CD4-positive, alpha-beta T cell treated with Interleukin-15 for 4 hours (primary cell): ENCODE data around the gene ZNF143.
"Not testable (repeated sequence)": the region's sequence is repeated elsewhere in the genome, so short reads cannot be mapped to it uniquely, and the experiment has no call there.

ENCODE experiments used
- DNase-seq: peaks from one replicate; pipeline ENCODE4 v3.0.0-alpha.2; 2020; ENCODE audit warnings: low spot score

The ZNF143 gene

GRCh38 chr11:9549216-9549615 is 88.4 kb downstream of the ZNF143 start:
- DNase-seq, result not testable (repeated sequence)

DNA sequence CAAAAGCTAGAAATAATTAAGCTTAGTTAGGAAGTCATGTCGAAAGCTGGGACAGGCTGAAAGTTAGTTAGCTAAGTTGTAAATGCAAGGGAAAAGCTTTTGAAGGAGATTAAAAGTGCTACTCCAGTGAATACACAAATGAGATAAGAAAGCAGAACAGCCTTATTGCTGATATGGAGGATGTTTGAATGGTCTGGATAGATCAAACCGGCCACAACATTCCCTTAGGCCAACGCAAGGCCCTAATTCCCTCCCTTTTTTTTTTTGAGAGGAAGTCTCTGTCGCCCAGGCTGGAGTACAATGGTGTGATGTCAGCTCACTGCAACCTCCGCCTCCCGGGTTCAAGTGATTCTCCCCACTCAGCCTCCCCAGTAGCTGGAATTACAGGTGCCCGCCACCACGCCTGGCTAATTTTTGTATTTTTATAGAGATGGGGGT is 89.4 kb downstream of the ZNF143 start:
- no peak for DNase-seq

DNA sequence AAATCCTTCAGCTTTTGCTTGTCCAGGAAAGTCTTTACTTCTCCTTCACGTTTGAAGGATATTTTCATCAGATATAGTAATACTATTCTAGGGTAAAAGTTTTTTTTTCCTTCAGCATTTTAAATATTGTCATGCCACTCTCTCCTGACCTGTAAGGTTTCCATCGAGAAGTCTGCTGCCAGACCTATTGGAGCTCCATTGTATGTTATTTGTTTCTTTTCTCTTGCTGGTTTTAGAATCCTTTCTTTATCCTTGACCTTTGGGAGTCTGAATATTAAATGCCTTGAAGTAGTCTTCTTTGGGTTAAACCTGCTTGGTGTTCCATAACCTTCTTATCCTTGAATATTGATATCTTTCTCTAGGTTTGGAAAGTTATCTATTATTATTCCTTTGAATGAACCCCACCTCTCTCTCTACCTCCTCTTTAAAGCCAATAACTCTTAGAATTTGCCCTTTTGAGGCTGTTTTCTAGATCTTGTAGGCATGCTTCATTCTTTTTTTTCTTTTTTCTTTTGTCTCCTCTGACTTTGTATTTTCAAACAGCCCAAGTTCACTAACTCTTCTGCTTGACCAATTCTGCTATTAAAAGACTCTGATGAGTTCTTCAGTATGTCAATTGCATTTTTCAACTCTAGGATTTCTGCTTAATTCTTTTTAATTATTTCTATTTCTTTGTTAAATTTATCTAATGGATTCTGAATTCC is 100.6 kb downstream of the ZNF143 start:
- DNase-seq, result no peak

- DNase-seq, result no peak
Observed at GRCh38 chr11:9562716-9563115, 101.9 kb downstream of the ZNF143 start.

GRCh38 chr11:9563196-9563730 is 102.5 kb downstream of the ZNF143 start:
- DNase-seq, result no peak

GRCh38 chr11:9565822-9566560 is 105.2 kb downstream of the ZNF143 start:
- DNase-seq, result peak; percentile 86

- DNase-seq, result no peak
Observed at GRCh38 chr11:9566561-9567063, 105.8 kb downstream of the ZNF143 start.

GRCh38 chr11:9567401-9567800 is 106.6 kb downstream of the ZNF143 start:
- no peak for DNase-seq

- no peak for DNase-seq
Observed at GRCh38 chr11:9568161-9568853, 107.5 kb downstream of the ZNF143 start.

DNA sequence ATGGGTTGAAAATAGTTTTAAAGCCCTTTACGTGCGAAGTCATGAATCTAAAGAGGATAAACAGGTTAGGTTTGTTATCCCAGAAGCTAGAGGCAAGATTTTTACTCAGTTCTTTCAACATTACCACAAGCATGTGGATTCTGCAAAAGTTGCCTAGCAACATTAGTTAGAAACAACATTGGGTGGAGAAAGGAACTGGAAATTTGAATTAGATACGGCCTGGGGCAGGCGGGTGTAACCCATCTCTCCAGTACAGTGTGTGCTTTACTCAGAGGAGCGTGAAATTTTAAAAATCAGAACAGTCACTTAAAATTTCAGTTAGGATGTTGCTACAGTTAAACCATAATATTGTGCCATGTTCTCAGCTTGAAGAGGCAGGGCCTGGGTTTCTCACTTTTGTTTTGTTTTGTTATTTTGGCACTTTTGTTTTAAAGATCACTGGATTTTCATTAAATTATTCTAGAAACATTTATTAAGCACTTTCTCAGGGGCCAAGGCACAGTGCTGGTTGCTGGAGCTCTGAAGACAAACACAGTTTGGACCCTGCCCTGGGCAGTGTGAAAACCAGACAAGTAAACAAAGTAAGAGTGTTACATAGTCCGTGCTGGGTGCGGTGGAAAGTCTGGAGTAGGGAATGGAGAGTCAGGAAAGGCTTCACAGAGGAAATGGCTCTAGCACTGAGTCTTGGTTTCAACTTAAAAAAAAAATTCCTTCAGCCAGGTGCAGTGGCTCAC is 108.2 kb downstream of the ZNF143 start:
- DNase-seq, result peak; percentile 61

GRCh38 chr11:9569588-9570164 is 108.9 kb downstream of the ZNF143 start:
- no peak for DNase-seq

GRCh38 chr11:9570313-9571025 is 109.7 kb downstream of the ZNF143 start:
- DNase-seq, result no peak

- DNase-seq, result no peak
Observed at GRCh38 chr11:9571071-9571762, 110.4 kb downstream of the ZNF143 start.

DNA sequence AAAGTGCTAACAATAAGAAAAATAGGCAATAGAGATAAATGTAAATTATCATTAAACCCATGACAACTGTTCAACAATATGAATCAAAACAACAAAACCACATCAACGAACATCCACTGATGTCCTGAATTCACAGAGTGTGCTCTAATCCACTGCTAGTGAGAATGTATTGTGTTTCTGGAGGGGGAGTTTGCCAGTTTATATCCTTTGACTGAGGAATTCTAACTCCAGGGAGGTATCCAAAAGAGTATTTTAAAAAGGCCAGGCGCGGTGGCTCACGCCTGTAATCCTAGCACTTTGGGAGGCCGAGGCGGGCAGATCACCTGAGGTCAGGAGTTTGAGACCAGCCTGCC is 110.9 kb downstream of the ZNF143 start:
- DNase-seq, result no peak

DNA sequence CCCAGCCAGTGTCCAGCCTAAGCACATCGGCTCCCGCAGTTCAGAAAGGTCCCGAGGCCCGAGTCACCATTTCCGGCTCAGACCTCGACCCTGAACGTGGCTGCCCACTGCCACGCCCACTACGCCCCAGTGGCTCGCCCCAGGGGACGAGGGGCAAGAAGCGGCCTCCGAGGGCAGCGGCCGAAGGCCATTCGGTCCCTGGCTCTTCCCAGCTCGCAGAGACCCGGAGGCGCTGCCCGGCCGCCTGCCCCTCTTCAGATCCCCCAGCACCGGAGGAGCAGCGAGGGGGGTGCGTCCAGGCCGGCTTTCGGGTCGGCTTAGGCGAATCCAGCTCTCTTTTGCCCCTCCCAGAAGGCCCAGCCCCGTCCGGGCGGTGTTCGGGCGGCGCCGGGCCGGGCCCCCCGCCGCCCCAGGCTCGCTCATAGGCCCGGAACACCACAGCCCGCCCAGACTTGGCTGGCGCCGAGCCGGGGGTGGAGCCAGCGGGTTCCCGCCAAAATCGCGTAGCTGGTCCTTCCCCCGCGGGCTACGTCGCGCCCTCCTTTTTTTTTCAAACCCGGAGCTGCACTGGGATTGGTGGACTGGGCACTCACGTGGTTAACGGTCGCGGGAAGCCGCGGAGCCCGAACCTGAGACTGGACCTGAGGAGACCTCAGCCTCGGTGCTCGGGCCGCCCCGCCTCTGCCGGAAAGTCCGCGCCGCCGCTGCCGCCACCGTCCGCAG is 112.4 kb downstream of the ZNF143 start, which contains the start of gene WEE1:
Gene WEE1 (plus strand): TSS at position 619 of the 723 bp plus-strand sequence. CDS start 264 bp downstream, outside the sequence.
- DNase-seq, result peak; percentile 97

- DNase-seq, result peak; percentile 15
Observed at GRCh38 chr11:9573775-9574621, 113.2 kb downstream of the ZNF143 start.

- DNase-seq, result no peak
Observed at GRCh38 chr11:9574622-9575259, 113.9 kb downstream of the ZNF143 start.
